ENCODE data around the gene ATL2. TPM values are rescaled to one million over a fixed set of nuclear protein-coding genes. Genes with fewer than 3 reads are reported as not detected.
"Not testable (repeated sequence)": the region's sequence is repeated elsewhere in the genome, so short reads cannot be mapped to it uniquely, and the experiment has no call there.

The ATL2 gene
- total and polyA plus RNA-seq, 2 of the 8 experiments (the other 6 are each of a cell fraction or from before 2014, with no cell fraction given), result 38.8 to 84.6 TPM

GRCh38 chr2:38415023-38415422 is 38.0 kb upstream of the ATL2 start (continued):
- TF ChIP-seq JUN (IDR thresholded peaks at IDR 0.05; ENCODE audit: low read depth, low read length), result no peak

GRCh38 chr2:38412235-38412871 is 35.3 kb upstream of the ATL2 start:
- FAIRE-seq; H2BK5ac ChIP-seq (ENCODE audit: low read depth, low read length); H3K14ac ChIP-seq (ENCODE audit: insufficient read length); H3K56ac ChIP-seq (replicated peaks; ENCODE audit: insufficient read length, low read depth, low read length); H2BK120ac ChIP-seq (replicated peaks; ENCODE audit: low read depth, low read length); H4K8ac ChIP-seq (ENCODE audit: extremely low read depth, insufficient read depth, low read length); H3K4me3 ChIP-seq (ENCODE audit: extremely low read depth in 1 of 4, insufficient read depth in 2 of 4, low read depth in 3 of 4, low read length in 4 of 4); H4K5ac ChIP-seq (ENCODE audit: insufficient read length, low read depth, low read length); H3K27ac ChIP-seq (ENCODE audit: low read depth, low read length); H2BK12ac ChIP-seq (ENCODE audit: low read depth, low read length); H4K91ac ChIP-seq (replicated peaks; ENCODE audit: insufficient read length, low read length); H3K27me3 ChIP-seq (replicated peaks in 1 of 4; ENCODE audit: control insufficient read depth in 3 of 4, extremely low read depth in 1 of 4, insufficient read depth in 3 of 4, low read length in 3 of 4); H3K79me1 ChIP-seq (ENCODE audit: low read depth, low read length); H3K23ac ChIP-seq (ENCODE audit: insufficient read length); H2BK15ac ChIP-seq (ENCODE audit: low read length); H3K4ac ChIP-seq (replicated peaks; ENCODE audit: insufficient read length, low read depth, low read length); H4K20me1 ChIP-seq (replicated peaks in 1 of 2; ENCODE audit: control insufficient read depth in 1 of 2, insufficient read depth in 2 of 2, low read length in 2 of 2); H3K4me1 ChIP-seq (replicated peaks in 1 of 4; ENCODE audit: control insufficient read depth in 3 of 4, insufficient read depth in 4 of 4, low read length in 3 of 4); H3K18ac ChIP-seq (ENCODE audit: extremely low read depth, low read length); H3K36me3 ChIP-seq (ENCODE audit: control insufficient read depth in 2 of 4, insufficient read depth in 4 of 4, low read length in 3 of 4); H3K79me2 ChIP-seq (ENCODE audit: control insufficient read depth in 1 of 2, insufficient read depth in 2 of 2, low read length in 2 of 2); POLR2A ChIA-PET (ENCODE audit: partially characterized antibody); H2AFZ ChIP-seq (ENCODE audit: low read length); H2BK20ac ChIP-seq (ENCODE audit: low read length); DNase-seq (ENCODE audit: low read depth in 1 of 2, low spot score in 2 of 2); H3K9ac ChIP-seq (replicated peaks in 1 of 4; ENCODE audit: extremely low read depth in 1 of 4, low read depth in 3 of 4, low read length in 3 of 4); H2AK5ac ChIP-seq (ENCODE audit: low read depth, low read length); H3K4me2 ChIP-seq (ENCODE audit: insufficient read depth in 1 of 2, low read depth in 2 of 2, low read length in 2 of 2); H3K23me2 ChIP-seq (ENCODE audit: low read depth, low read length): not testable (repeated sequence)
- CTCF ChIA-PET (ENCODE audit: partially characterized antibody), result interaction anchor here (1.3 kb wide), 1 partner anchor 12 kb away, joined by 4 read pairs; no protein-coding TSS in a partner anchor
- 92% methylated on average over 4 of the region's 4 CpGs; no CpG with 5 or more reads in 1 of the 2 experiments for WGBS, 2 experiments (ENCODE audit: extremely low coverage in 1 of 2, insufficient coverage in 1 of 2, insufficient read length in 1 of 2, insufficient replicate concordance in 2 of 2, low coverage in 1 of 2, low lambda C conversion rate in 2 of 2, missing lambda C conversion rate in 1 of 2)
- H3K9me3 ChIP-seq (ENCODE audit: insufficient read depth in 2 of 2, low read depth in 1 of 2, low read length in 1 of 2), result peaks cover 2 to 11% of the 10 kb centered on the region in 2 experiments; a peak in 3 of 4 replicates

All from H1 (cell line).